Right atrium auricular region (tissue), 2 donors: ENCODE measurements around the gene LTK. TPM values are rescaled to one million over a fixed set of nuclear protein-coding genes. Genes with fewer than 3 reads are reported as not detected.
"Not testable (repeated sequence)": the region's sequence is repeated elsewhere in the genome, so short reads cannot be mapped to it uniquely, and the experiment has no call there.

ENCODE experiments used
- DNase-seq: peaks from one replicate; pipeline ENCODE4 v3.0.0-alpha.2; 2019; ENCODE audit warnings: low spot score
- H3K27ac ChIP-seq, 2 donors: fragments of 200-600 bp; sonication (generic); 1 replicate in 1 of 2; 2 replicates in 1 of 2; pipeline ENCODE4 v1.5.1; 2016 to 2019
- H3K27me3 ChIP-seq, 2 donors: fragments of 200-600 bp; sonication (generic); one replicate each; pipeline versions ENCODE4 v1.5.1 to v1.6.0; 2017 to 2019
- H3K36me3 ChIP-seq: fragments of 200-600 bp; sonication (generic); one replicate; pipeline ENCODE4 v1.5.1; 2016
- H3K4me1 ChIP-seq, 2 donors: fragments of 200-600 bp; sonication (generic); one replicate each; pipeline versions ENCODE4 v1.5.1 to v1.6.0; 2017 to 2019
- H3K4me3 ChIP-seq, 2 donors: fragments of 200-600 bp; sonication (generic); 1 replicate in 1 of 2; 2 replicates in 1 of 2; pipeline ENCODE4 v1.5.1; 2017 to 2019; ENCODE audit warnings: mild to moderate bottlenecking in 1 of 2, moderate library complexity in 1 of 2
- H3K9me3 ChIP-seq, 2 donors: fragments of 200-600 bp; sonication (generic); one replicate each; pipeline ENCODE4 v1.5.1; 2019
- total RNA-seq, 2 donors: library from RNA; depleted of rRNA; stranded (reverse); fragments of >200 nt; gene quantifications; one replicate each; pipeline ENCODE4 v1.1.0, GENCODE V29; 2016
- TF ChIP-seq, protein P1 (sequence below), 2 donors: fragments of 200-600 bp; sonication (generic); IDR thresholded peaks; one replicate each; pipeline ENCODE4 v1.5.1; 2019; ENCODE audit warnings: antibody characterized with exemption in 2 of 2

The LTK gene
- total RNA-seq, 2 donors from 2014 or later = 0.98 TPM; not detected in 1

DNA sequence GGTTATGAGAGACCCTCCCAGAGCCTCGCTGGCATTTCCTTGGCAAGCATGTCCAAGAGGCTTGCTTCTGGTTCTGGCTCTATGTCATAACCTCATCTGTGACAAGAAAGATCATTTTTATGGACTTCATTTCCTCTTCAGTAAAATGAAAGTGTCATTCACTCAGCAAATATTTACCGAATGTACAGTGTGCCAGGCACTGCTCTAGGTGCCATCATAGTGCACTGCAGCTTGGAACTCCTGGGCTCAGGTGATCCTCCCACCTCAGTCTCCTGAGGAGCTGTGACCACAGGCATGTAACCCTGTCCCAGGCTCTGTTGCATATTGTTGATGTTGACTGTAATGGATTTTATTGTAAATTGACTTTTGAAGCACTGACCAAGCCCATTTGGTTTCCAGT is 38.7 kb downstream of the LTK start:
- TF ChIP-seq, protein P1, sequence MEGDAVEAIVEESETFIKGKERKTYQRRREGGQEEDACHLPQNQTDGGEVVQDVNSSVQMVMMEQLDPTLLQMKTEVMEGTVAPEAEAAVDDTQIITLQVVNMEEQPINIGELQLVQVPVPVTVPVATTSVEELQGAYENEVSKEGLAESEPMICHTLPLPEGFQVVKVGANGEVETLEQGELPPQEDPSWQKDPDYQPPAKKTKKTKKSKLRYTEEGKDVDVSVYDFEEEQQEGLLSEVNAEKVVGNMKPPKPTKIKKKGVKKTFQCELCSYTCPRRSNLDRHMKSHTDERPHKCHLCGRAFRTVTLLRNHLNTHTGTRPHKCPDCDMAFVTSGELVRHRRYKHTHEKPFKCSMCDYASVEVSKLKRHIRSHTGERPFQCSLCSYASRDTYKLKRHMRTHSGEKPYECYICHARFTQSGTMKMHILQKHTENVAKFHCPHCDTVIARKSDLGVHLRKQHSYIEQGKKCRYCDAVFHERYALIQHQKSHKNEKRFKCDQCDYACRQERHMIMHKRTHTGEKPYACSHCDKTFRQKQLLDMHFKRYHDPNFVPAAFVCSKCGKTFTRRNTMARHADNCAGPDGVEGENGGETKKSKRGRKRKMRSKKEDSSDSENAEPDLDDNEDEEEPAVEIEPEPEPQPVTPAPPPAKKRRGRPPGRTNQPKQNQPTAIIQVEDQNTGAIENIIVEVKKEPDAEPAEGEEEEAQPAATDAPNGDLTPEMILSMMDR (IDR thresholded peaks at IDR 0.05) = no peak
- Histone ChIP-seq H3K4me1 (no peaks in the 10 kb centered on the region), H3K4me3 (no peak overlapping the region), H3K9me3 (no peaks in the 10 kb centered on the region), H3K27me3 (no peaks in the 10 kb centered on the region), H3K27ac (no peak overlapping the region), H3K36me3 (peaks cover 81% of the 10 kb centered on the region)
- no peak for DNase-seq

DNA sequence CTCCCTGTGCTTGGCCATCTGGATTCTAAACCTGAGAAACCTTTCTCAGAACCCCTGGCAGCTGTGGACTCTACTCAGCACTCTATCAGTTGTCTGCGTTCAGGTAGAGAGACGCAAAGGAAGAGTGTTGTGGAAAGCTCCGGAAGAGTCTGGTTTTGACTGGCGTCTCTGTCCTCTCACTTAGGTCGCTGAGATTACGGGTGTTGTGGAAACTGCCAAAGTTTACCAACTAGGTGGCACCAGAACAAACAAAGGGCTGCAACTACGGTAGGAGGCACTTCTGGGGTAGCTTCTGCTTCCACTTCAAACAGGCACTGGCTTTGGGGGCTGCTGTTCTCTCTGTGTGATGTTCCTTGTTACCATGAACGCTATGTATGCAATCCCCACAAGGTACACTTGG is 39.2 kb downstream of the LTK start:
- Histone ChIP-seq H3K9me3 (no peaks in the 10 kb centered on the region), H3K27ac (no peak overlapping the region), H3K27me3 (no peaks in the 10 kb centered on the region), H3K4me3 (no peak overlapping the region), H3K4me1 (no peaks in the 10 kb centered on the region), H3K36me3 (peaks cover 81% of the 10 kb centered on the region)
- TF ChIP-seq, protein P1 (IDR thresholded peaks at IDR 0.05) = no peak
- no peak for DNase-seq

DNA sequence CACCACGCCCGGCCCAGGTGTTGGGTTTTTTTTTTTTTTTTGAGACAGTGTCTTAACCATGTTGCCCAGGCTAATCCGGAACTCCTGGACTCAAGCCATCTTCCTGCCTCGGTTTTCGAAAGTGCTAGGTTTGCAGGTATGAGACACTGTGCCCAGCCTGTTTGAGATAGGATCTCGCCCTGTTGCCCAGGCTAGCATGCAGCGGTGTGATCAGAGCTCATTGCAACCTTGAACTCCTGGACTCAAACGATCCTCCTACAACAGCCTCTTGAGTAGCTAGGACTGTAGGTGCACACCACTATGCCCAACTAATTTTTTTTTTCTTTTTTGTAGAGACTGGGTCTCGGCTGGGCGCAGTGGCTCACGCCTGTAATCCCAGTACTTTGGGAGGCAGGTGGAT is 40.2 kb downstream of the LTK start:
- Histone ChIP-seq H3K27me3 (no peaks in the 10 kb centered on the region), H3K4me1 (no peaks in the 10 kb centered on the region), H3K27ac (no peak overlapping the region), H3K36me3 (peaks cover 80% of the 10 kb centered on the region), H3K4me3 (no peak overlapping the region), H3K9me3 (no peaks in the 10 kb centered on the region)
- DNase-seq = no peak
- TF ChIP-seq, protein P1 (IDR thresholded peaks at IDR 0.05) = no peak

DNA sequence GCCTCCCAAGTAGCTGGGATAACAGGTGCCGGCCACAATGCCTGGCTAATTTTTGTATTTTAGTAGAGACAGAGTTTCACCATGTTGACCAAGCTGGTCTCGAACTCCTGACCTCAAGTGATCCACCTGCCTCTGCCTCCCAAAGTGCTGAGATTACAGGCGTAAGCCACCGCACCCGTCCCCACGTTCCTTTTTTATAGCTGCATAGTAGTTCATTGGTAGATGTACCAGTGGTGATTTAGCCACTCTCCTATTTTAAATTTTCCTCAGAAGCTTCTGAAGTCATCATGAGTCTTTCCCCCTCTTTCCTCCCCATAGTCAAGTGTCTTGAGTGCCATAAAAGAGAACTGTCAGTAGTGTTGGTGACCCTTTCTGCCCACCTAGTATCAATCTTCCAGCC is 44.0 kb downstream of the LTK start:
- not testable (repeated sequence) for H3K27me3 ChIP-seq, H3K4me1 ChIP-seq, H3K27ac ChIP-seq, DNase-seq, H3K9me3 ChIP-seq, H3K4me3 ChIP-seq
- H3K36me3 ChIP-seq = peaks cover 60% of the 10 kb centered on the region

DNA sequence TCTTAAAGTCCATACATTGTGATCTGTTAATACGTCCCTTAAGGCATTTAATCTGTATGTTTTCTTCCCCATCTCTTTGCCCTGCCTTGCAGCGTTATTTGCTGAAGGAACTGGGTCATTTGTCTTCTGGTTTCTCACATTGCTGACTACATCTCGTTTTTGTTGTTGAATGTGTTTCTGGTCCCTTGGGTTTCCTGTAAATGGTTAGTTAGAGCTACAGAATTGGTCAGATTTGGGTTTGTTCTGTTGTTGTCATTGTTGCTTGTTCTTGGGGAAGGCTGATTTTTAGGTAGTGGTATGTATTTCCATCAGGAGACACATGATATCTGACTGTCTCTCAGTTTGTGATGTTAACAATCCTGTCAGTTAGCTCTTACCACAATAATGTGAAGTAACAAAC is 46.9 kb downstream of the LTK start:
- no peak for DNase-seq
- H3K36me3 ChIP-seq = peaks cover 45% of the 10 kb centered on the region
- no peaks in the 10 kb centered on the region for H3K4me1 ChIP-seq
- no peaks in the 10 kb centered on the region for H3K27me3 ChIP-seq
- H3K27ac ChIP-seq = no peak overlapping the region
- TF ChIP-seq, protein P1 (IDR thresholded peaks at IDR 0.05) = no peak
- no peak overlapping the region for H3K4me3 ChIP-seq
- no peaks in the 10 kb centered on the region for H3K9me3 ChIP-seq

DNA sequence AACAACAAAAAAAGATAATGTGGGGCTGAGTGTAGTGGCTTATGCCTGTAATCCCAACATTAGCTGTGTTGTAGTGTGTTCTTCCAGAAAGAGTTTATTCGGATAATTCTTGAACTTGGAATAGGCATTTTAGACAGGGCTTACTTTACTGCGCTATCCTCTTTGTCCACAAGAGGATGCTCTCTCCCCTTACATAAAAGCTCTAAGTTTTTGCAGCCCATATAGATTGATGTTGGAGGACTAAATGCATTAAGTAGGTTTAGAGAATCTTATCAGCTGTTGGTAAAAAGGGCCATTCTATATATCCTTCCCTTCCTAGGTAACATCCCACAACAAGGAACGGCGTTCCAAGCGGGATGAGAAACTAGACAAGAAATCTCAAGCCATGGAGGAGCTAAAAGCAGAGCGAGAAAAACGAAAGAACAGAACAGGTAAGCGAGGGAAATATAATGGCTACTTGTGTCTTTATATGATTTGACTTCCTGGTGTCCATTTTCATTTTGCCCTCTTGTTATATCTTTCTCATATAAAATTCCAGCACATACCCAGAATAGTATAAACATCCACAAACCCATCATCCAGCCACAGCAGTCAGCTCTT is 47.7 kb downstream of the LTK start:
- TF ChIP-seq, protein P1 (IDR thresholded peaks at IDR 0.05) = peak; percentile 44 to 76
- Histone ChIP-seq H3K27ac (no peak overlapping the region), H3K4me3 (no peak overlapping the region), H3K4me1 (no peaks in the 10 kb centered on the region), H3K9me3 (no peaks in the 10 kb centered on the region), H3K36me3 (peaks cover 37% of the 10 kb centered on the region), H3K27me3 (no peaks in the 10 kb centered on the region)
- no peak for DNase-seq
